Neural progenitor cell (in vitro differentiated cells): ENCODE results near the gene NKD1. TPM values are rescaled to one million over a fixed set of nuclear protein-coding genes. Genes with fewer than 3 reads are reported as not detected.

Source experiments
- DNase-seq: peaks from one replicate; pipeline ENCODE4 v3.0.0-alpha.2; 2016; ENCODE audit warnings: low spot score
- H2AFZ ChIP-seq: fragments of 200-600 bp; sonication (generic); replicated peaks from 2 replicates; pipeline ENCODE4 v1.6.1; 2016; ENCODE audit warnings: antibody characterized with exemption
- H3F3A ChIP-seq: fragments of 200-600 bp; sonication (generic); 2 replicates; pipeline ENCODE4 v1.6.1; 2016; ENCODE audit warnings: antibody characterized with exemption, low read depth
- H3K27ac ChIP-seq: fragments of 200-600 bp; sonication (generic); 2 replicates; pipeline ENCODE4 v1.5.1; 2016; ENCODE audit warnings: mild to moderate bottlenecking
- H3K27me3 ChIP-seq: fragments of 200-600 bp; sonication (generic); 2 replicates; pipeline ENCODE4 v1.6.1; 2016; ENCODE audit warnings: mild to moderate bottlenecking, moderate library complexity
- H3K36me3 ChIP-seq: fragments of 200-600 bp; sonication (generic); 2 replicates; pipeline ENCODE4 v1.5.1; 2016
- H3K4me1 ChIP-seq: fragments of 200-600 bp; sonication (generic); 2 replicates; pipeline ENCODE4 v1.6.1; 2016; ENCODE audit warnings: mixed run types
- H3K4me2 ChIP-seq: fragments of 200-600 bp; sonication (generic); 2 replicates; pipeline ENCODE4 v1.6.1; 2016
- H3K4me3 ChIP-seq: fragments of 200-600 bp; sonication (generic); 2 replicates; pipeline ENCODE4 v1.5.1; 2016
- H3K79me2 ChIP-seq: fragments of 200-600 bp; sonication (generic); 2 replicates; pipeline ENCODE4 v1.6.1; 2016; ENCODE audit warnings: low read depth
- H3K9ac ChIP-seq: fragments of 200-600 bp; sonication (generic); 2 replicates; pipeline ENCODE4 v1.6.1; 2016
- H3K9me3 ChIP-seq: fragments of 200-600 bp; sonication (generic); 2 replicates; pipeline ENCODE4 v1.5.1; 2016; ENCODE audit warnings: low read depth
- H4K20me1 ChIP-seq: fragments of 200-600 bp; sonication (generic); 2 replicates; pipeline ENCODE4 v1.6.1; 2016; ENCODE audit warnings: low read depth
- H3K27ac Mint-ChIP-seq: 3 replicates; pipeline ENCODE4 v1.8.0; 2021; ENCODE audit warnings: mixed read lengths
- H3K27me3 Mint-ChIP-seq: 2 replicates; pipeline ENCODE4 v1.8.0; 2022; ENCODE audit warnings: low read depth, mild to moderate bottlenecking, inconsistent platforms, moderate library complexity, mixed read lengths; ENCODE audit not compliant: insufficient read depth
- H3K36me3 Mint-ChIP-seq: 3 replicates; pipeline ENCODE4 v1.8.0; 2021; ENCODE audit warnings: mixed read lengths
- H3K4me1 Mint-ChIP-seq: 3 replicates; pipeline ENCODE4 v1.8.0; 2021; ENCODE audit warnings: mixed read lengths
- H3K4me3 Mint-ChIP-seq: 3 replicates; pipeline ENCODE4 v1.8.0; 2021; ENCODE audit warnings: mild to moderate bottlenecking, moderate library complexity, mixed read lengths
- H3K9me3 Mint-ChIP-seq: 3 replicates; pipeline ENCODE4 v1.8.0; 2020; ENCODE audit warnings: mixed read lengths
- EZH2 ChIP-seq: fragments of 200-600 bp; sonication (generic); IDR thresholded peaks from 2 replicates; pipeline ENCODE4 v1.6.1; 2017; ENCODE audit warnings: antibody characterized with exemption, mild to moderate bottlenecking, moderate library complexity
- EZH2phosphoT487 ChIP-seq: fragments of 200-600 bp; sonication (generic); IDR thresholded peaks from 2 replicates; pipeline ENCODE4 v1.6.1; 2017; ENCODE audit warnings: antibody characterized with exemption
- total RNA-seq: library from RNA; depleted of rRNA; stranded (reverse); fragments of >200 nt; gene quantifications from 2 replicates; pipeline ENCODE4 v1.2.3, GENCODE V29; 2015; ENCODE audit warnings: low replicate concordance
- TF ChIP-seq, protein P1 (sequence below): fragments of 200-600 bp; sonication (generic); IDR thresholded peaks from 2 replicates; pipeline ENCODE4 v1.5.1; 2017; ENCODE audit warnings: antibody characterized with exemption, mild to moderate bottlenecking

Gene NKD1
- total RNA-seq, 1 donor from 2014 or later, result 5.3 TPM

DNA sequence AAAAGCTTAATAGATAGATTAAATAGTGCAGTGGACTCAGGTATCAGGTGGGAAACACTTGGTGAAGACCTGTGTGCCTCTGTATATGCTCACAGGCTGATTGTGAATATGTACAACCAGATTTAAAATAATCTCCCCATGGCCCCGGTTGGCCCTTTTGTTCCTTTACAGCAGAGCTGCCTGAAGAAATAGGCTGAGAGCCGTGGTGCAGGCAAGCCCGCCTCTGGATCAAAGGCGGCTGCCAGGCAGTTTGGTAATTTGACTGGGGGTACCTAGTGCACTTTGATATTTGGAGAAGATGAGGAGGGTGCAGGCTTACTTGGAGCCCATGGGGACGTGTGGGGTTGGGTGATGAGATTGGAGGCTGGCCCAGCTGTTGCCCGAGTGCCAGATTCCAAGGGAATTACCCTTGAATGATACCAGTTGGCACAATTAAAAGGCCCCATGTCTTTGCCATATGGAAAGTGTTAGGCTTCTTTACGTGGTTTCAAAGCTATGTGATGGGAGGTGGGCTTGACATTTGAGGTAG, 5.0 kb downstream of the NKD1 start:
- H3K36me3 Mint-ChIP-seq, result peaks cover 50% of the 10 kb centered on the region
- Histone ChIP-seq H3K4me3 (no peak overlapping the region), H3F3A (no peaks in the 10 kb centered on the region), H3K4me2 (no peak overlapping the region), H2AFZ (no peak overlapping the region), H3K9me3 (no peaks in the 10 kb centered on the region), H3K79me2 (no peaks in the 10 kb centered on the region), H3K36me3 (no peaks in the 10 kb centered on the region), H3K4me1 (peaks cover 17% of the 10 kb centered on the region), H3K9ac (no peak overlapping the region), H3K27me3 (peaks cover 25% of the 10 kb centered on the region), H4K20me1 (peaks cover 18% of the 10 kb centered on the region), H3K27ac (no peak overlapping the region)
- peaks cover 37% of the 10 kb centered on the region for H3K4me1 Mint-ChIP-seq
- no peak overlapping the region for H3K27ac Mint-ChIP-seq
- H3K9me3 Mint-ChIP-seq, result peaks cover 10% of the 10 kb centered on the region
- peaks cover 4% of the 10 kb centered on the region for H3K27me3 Mint-ChIP-seq
- TF ChIP-seq EZH2phosphoT487, result no peak
- TF ChIP-seq, protein P1, sequence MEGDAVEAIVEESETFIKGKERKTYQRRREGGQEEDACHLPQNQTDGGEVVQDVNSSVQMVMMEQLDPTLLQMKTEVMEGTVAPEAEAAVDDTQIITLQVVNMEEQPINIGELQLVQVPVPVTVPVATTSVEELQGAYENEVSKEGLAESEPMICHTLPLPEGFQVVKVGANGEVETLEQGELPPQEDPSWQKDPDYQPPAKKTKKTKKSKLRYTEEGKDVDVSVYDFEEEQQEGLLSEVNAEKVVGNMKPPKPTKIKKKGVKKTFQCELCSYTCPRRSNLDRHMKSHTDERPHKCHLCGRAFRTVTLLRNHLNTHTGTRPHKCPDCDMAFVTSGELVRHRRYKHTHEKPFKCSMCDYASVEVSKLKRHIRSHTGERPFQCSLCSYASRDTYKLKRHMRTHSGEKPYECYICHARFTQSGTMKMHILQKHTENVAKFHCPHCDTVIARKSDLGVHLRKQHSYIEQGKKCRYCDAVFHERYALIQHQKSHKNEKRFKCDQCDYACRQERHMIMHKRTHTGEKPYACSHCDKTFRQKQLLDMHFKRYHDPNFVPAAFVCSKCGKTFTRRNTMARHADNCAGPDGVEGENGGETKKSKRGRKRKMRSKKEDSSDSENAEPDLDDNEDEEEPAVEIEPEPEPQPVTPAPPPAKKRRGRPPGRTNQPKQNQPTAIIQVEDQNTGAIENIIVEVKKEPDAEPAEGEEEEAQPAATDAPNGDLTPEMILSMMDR, result no peak
- TF ChIP-seq EZH2, result no peak
- DNase-seq, result no peak
- no peak overlapping the region for H3K4me3 Mint-ChIP-seq

DNA sequence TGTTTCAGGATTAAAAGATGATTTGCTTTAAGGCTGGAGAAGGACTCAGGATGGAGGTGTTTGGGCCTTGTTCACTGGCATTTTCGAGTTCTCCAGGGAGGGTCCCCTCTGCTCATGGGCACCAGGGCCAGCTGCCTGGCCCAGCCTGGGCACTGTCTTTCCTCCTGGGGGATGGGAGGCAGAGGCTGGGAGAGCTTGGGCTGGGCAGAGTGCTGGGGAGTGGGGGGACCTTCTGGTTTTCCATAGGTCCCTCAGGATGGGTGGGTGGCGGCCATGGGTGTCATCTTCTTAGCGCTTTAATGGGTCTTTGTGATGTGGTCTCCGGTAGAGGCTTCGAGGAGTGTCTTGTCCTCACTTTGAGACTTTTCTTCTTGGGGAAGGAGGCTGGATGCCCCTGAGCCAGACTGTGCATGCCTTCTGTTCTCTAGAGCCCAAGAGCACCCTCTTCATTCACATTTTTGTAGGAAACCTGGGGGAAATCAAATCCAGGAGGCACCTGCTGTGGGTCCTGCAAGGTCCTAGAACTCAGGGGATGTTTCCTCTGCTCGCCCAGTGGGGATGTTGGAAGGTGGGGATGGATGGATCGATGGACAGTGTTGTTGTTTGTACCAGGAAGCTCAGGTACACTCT, 5.7 kb downstream of the NKD1 start:
- Mint-ChIP-seq H3K36me3 (peaks cover 55% of the 10 kb centered on the region), H3K4me3 (peak overlapping the region; percentile 55), H3K27me3 (peaks cover 4% of the 10 kb centered on the region), H3K27ac (peak overlapping the region; percentile 25), H3K9me3 (peaks cover 10% of the 10 kb centered on the region), H3K4me1 (peaks cover 37% of the 10 kb centered on the region)
- Histone ChIP-seq H3K27me3 (peaks cover 19% of the 10 kb centered on the region), H3K27ac (no peak overlapping the region), H3K79me2 (no peaks in the 10 kb centered on the region), H3K9ac (no peak overlapping the region), H4K20me1 (peaks cover 18% of the 10 kb centered on the region), H3K4me3 (no peak overlapping the region), H3K36me3 (no peaks in the 10 kb centered on the region), H2AFZ (no peak overlapping the region), H3K4me2 (no peak overlapping the region), H3F3A (no peaks in the 10 kb centered on the region), H3K4me1 (peaks cover 17% of the 10 kb centered on the region), H3K9me3 (no peaks in the 10 kb centered on the region)
- TF ChIP-seq, protein P1, result no peak
- no peak for TF ChIP-seq EZH2
- no peak for TF ChIP-seq EZH2phosphoT487
- DNase-seq, result no peak

DNA sequence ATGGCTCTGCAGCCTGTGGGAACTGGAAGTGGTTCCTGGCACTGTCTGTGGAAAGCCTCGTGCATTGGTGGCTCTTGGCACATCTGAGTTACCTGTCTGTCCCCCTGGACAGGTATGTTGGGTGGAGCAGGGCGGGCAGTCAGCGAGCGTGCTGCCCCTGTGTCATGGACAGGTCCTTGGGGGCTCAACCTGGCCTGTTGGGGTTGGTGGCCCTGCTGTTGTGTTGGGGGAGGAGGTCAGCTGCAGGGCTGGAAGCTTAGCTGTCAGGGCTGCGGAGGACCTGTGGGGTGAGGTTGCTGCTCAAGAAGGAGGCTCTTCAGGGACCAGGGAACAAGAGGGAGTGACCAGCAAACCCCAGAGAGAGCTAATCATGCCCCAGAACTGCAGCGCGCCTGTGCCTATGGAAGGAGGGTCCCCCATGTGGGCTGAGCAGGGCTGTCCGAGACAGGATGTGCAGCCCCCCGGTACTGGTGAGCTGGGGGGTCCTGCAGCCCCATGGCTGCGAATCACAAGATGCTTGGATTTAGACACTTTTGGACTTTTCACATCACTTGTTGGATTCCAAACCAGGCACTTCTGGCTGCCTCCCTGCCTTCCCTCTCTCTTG, 7.2 kb downstream of the NKD1 start:
- H3K9me3 Mint-ChIP-seq, result peaks cover 10% of the 10 kb centered on the region
- no peaks in the 10 kb centered on the region for H3K9me3 ChIP-seq
- H3K27me3 ChIP-seq, result peaks cover 4% of the 10 kb centered on the region
- H3K27ac ChIP-seq, result no peak overlapping the region
- DNase-seq, result no peak
- peaks cover 5% of the 10 kb centered on the region for H4K20me1 ChIP-seq
- TF ChIP-seq, protein P1, result no peak
- no peak for TF ChIP-seq EZH2
- TF ChIP-seq EZH2phosphoT487, result no peak
- H3K4me1 Mint-ChIP-seq, result peaks cover 28% of the 10 kb centered on the region
- H3F3A ChIP-seq, result no peaks in the 10 kb centered on the region
- no peak overlapping the region for H3K4me2 ChIP-seq
- H3K27ac Mint-ChIP-seq, result no peak overlapping the region
- no peak overlapping the region for H2AFZ ChIP-seq
- peaks cover 11% of the 10 kb centered on the region for H3K4me1 ChIP-seq
- no peaks in the 10 kb centered on the region for H3K79me2 ChIP-seq
- H3K4me3 ChIP-seq, result no peak overlapping the region
- peaks cover 2% of the 10 kb centered on the region for H3K27me3 Mint-ChIP-seq
- H3K4me3 Mint-ChIP-seq, result no peak overlapping the region
- H3K36me3 ChIP-seq, result no peaks in the 10 kb centered on the region
- H3K9ac ChIP-seq, result no peak overlapping the region
- peaks cover 66% of the 10 kb centered on the region for H3K36me3 Mint-ChIP-seq
